GM12865 (cell line): ENCODE results near the gene EPO.
"Not testable (repeated sequence)": the region's sequence is repeated elsewhere in the genome, so short reads cannot be mapped to it uniquely, and the experiment has no call there.

Experiments
- DNase-seq: peaks from one replicate; pipeline ENCODE4 v3.0.0; 2010; ENCODE audit warnings: low read depth
- H3K4me3 ChIP-seq: 2 replicates; pipeline ENCODE4 v1.5.1; 2011; ENCODE audit warnings: mild to moderate bottlenecking, low read depth, low read length, control low read depth
- TF ChIP-seq, protein P1 (sequence below): IDR thresholded peaks from 2 replicates; pipeline ENCODE4 v1.5.1; 2011; ENCODE audit warnings: low read length, control low read depth, low read depth, inconsistent platforms; ENCODE audit not compliant: insufficient read depth; ENCODE audit errors: missing control alignments

Gene EPO

DNA sequence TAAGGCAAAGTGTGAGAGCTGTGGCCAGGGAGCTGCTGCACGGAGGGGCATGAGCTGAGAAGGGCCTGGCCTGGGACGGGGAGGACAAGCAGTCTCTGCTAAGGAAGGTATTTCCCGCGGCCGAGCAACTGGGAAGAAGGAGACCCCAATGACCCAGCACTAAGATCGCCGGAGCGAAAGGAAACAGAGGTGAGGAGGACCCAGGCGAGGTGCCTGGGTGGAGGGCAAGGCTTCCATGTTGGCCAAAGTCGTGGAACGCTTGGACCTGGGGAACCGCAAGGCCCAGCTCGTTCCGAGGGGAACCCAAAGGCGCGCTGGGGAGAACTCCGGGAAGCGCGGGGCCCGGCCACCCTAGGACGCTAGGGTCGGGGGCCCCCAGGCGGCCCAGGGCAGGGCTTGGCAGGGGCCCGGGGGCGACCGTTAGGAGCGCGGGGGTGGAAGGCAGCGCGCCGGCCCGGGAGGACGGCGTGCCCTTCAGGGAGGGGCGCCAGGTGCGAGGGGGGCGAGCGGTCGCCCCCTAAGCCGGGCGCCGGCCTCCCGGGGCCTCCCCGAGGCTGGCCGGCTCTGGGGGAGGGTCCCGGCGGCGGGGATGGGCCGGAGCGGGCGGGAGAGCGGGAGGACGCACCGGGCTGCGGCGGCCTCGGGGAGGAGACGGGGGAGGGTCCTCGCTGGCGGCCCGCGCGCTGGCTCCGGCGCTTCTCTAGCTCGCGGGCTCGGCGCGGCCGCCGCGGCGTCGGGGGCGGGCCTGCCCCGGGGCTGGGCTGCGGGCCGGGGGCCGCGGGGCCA, 26.8 kb upstream of the EPO start:
- peak overlapping the region; percentile 90 for H3K4me3 ChIP-seq
- DNase-seq, result no peak
- TF ChIP-seq, protein P1, sequence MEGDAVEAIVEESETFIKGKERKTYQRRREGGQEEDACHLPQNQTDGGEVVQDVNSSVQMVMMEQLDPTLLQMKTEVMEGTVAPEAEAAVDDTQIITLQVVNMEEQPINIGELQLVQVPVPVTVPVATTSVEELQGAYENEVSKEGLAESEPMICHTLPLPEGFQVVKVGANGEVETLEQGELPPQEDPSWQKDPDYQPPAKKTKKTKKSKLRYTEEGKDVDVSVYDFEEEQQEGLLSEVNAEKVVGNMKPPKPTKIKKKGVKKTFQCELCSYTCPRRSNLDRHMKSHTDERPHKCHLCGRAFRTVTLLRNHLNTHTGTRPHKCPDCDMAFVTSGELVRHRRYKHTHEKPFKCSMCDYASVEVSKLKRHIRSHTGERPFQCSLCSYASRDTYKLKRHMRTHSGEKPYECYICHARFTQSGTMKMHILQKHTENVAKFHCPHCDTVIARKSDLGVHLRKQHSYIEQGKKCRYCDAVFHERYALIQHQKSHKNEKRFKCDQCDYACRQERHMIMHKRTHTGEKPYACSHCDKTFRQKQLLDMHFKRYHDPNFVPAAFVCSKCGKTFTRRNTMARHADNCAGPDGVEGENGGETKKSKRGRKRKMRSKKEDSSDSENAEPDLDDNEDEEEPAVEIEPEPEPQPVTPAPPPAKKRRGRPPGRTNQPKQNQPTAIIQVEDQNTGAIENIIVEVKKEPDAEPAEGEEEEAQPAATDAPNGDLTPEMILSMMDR, result no peak

DNA sequence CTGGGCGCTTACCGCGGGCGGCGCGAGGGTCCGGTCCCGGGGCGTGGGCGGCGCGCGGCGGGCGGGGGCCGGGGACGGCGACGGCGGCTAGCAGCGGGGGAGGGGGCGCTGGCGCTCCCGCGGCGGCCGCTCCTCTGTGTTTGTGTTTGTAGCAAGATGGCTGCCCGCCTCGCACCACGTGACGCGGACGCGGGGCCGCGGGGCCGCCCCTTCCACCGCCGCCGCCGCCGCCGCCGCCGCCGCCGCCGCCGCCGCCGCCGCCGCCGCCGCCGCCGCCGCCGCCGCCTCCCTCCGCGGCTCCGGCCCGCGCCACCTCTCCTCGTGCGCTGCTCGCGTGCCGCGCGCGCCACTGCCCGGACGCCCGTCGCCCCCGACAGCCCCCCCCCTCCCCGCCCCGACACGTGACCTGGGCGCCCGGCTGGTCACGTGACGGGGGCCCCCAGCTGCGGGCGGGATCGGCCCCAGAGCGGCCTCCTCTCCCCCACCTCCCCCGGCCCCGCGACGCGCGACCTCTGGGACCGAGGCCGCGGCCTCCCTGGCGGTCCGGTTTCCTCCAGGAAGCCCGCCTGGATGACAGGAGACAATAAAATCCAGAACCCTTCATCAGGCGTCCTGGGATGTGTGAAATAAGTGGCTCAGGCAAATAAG, 26.0 kb upstream of the EPO start, which contains the start of gene GIGYF1:
GIGYF1 (minus strand) TSS at position 153 of the 648 bp plus-strand sequence. CDS start 6,012 bp downstream, outside the sequence.
- peak within 1 kb of the TSS; percentile 90 for H3K4me3 ChIP-seq
- TF ChIP-seq, protein P1, result no peak
- DNase-seq, result peak; percentile 83

DNA sequence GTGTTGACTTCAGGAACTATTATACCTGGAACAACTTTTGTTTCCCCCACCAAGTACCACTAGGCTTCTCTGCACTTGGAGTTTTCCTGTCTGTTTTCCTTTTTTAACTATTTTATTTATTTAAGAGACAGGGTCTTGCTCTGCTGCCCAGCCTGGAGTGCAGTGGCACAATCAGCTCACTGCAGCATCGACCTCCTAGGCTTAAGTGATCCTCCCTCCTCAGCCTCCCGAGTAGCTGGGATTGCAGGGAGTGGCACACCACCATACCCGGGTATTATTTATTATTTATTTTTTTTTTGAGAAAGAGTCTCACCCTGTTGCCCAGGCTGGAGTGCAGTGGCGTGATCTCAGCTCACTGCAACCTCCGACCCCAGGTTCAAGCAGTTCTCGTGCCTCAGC, 24.1 kb upstream of the EPO start:
- TF ChIP-seq, protein P1, result no peak
- H3K4me3 ChIP-seq, result no peak overlapping the region
- DNase-seq, result no peak

DNA sequence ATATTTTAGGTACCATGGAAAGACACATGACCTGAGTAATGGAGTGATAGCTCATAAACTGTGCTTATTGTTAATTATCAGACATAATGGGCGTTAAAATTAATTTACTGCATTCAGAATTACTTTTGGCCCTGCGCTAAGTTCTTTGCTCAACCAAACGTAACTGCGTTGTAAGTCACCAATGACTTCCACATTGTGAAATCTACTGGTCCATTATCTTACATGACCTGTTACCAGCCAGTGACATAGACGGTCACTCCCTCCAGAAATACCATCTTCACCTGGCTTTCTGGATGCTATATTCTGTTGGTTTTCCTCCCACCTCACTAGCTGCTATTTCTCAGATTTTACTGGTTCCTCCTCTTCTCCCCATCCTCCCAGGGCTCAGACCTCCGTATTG, 21.2 kb upstream of the EPO start:
- no peak overlapping the region for H3K4me3 ChIP-seq
- no peak for DNase-seq
- TF ChIP-seq, protein P1, result no peak

DNA sequence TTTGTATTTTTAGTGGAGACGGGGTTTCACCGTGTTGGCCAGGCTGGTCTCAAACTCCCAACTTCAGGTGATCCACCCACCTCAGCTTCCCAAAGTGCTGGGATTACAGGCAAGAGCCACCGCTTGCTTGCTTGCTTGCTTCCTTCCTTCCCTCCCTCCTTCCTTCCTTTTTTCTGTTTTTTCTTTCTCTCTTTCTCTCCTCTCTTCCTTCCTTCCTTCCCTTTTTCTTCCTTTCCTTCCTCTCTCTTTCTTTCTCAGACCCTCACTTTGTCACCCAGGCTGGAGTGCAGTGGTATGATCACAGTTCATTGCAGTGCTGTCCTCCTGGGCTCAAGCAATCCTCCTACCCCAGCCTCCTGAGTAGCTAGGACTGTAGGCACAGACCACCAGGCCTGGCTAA, 19.2 kb upstream of the EPO start:
- DNase-seq, H3K4me3 ChIP-seq: not testable (repeated sequence)

DNA sequence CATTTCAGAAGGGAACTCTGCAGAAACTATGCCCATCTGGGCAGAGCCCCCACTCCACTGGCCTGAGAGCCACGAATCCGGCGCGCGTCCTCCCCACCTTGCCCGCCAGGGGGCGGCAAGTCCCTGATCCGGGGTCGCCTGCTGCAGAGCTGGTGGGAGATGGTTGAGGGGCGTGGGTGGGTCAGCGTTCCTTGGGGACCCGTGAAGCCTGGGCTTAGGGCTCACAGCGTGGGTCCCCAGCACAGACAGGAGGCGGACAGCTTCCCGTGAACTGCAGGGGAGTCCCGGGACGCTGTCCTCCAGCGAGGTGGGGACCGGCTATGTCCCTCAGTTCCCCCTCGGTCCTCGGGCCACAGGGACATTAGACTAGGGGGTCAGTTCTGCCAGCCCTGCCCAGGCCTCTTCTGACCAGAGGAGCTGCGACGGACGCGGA, 14.9 kb upstream of the EPO start:
- H3K4me3 ChIP-seq, result peak overlapping the region; percentile 97
- peak; percentile 86 for DNase-seq
- TF ChIP-seq, protein P1, result peak; percentile 98

DNA sequence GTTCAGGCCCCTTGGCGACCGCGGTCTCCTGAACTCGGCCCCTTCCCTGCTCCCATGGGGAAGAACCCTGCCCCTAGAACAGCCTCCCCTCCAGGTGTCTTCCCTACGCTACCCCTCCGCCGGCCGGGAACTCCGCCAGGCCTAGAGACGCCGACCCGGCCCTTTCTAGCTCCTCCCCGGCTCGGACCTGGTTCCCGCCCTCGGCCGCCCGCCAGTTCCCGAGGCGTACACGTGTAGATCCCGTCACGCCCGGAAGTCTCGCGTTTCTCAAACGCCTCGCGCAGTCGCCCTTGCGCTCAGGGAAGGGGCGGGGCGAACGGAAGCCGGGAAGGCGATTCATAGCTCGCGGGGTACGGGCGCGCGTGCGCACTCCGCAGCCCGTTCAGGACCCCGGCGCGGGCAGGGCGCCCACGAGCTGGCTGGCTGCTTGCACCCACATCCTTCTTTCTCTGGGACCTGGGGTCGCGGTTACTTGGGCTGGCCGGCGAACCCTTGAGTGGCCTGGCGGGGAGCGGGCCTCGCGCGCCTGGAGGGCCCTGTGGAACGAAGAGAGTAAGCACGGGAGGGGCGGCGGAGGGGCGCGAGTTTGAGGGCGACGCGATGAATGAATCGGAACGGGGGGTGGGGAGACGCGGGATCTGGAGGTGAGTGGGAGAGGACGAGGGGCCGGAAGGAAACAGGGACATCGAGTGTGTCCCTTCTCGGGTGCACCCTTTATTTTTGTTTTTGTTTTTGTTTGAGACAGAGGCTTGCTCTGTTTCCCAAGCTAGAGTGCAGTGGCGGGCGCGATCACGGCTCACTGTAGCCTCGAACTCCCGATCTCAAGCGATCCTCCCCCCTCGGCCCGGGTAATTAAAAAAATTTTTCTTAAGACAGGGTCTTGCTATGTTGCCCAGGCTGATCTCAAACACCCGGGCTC, 14.3 kb upstream of the EPO start, which contains the start of gene POP7:
POP7 (plus strand) TSS at position 369 of the 919 bp plus-strand sequence. CDS start 710 bp downstream, outside the sequence.
- peak within 1 kb of the TSS; percentile 97 for H3K4me3 ChIP-seq
- peak; percentile 99 for DNase-seq
- TF ChIP-seq, protein P1, result no peak
